HG02610 (cell line): Measurements from ENCODE around the gene TMEM62.

ENCODE experiments used
- ATAC-seq: cut with Tn5 transposase; IDR thresholded peaks from one replicate; pipeline ENCODE4 v1.9.1; 2021; ENCODE audit warnings: mild to moderate bottlenecking, moderate library complexity; ENCODE audit not compliant: unreplicated experiment

The TMEM62 gene

DNA sequence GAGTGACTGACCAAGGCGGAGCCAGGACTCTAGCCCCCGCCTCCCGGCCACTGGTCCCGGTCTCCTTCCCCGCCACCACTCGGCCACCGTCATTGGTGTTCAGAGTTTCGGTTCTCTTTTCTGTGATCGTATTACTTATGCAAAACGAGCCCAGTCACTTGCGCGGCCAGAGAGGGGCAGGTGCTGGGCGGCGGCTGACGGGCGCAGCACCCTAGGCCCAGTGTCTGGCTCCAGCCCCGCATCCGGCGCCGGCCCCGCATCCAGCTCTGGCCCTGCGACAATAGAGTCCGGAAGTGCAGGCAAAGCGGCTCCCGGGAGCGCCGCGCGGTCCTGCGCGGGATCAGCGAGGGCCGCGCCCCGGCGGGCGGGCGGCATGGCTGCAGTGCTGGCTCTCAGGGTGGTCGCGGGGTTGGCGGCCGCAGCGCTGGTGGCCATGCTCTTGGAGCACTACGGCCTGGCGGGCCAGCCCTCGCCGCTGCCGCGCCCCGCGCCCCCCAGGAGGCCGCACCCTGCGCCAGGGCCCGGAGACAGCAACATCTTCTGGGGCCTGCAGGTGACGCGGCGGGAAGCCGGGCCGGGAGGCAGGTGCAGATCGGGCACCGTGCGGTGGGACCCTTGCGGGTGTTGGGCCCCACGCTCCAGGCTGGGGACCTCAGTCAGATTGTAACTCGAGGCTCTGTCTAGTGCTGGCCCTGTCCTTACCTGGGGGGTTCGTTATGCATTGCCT, at the start of gene TMEM62:
Gene TMEM62 (plus strand): TSS at position 157 of the 727 bp plus-strand sequence. CDS start 217 bp downstream, at position 374.
- peak; percentile 94 for ATAC-seq

- ATAC-seq, result no peak
These were observed 47.5 kb upstream of the TMEM62 start for GRCh38 chr15:43085921-43086320.

DNA sequence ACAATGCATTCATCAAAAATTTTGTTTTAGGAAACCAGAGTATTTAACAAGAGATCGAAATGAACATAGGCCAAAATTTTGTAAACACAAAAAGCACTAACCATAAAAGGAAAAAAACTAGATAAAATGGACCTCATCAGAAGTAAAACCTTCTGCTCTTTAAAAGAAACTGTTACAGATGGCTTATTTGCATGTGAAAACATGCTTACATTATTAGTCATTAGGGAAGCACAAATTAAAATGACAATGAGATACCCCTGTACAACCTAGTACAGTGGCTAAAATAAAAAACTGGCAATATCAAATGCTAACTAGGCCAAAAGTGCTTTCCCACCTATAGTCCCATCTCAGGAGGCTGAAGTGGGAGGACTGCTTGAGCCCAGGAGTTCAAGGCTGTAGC, 46.8 kb upstream of the TMEM62 start:
- ATAC-seq, result no peak

- no peak for ATAC-seq
These were observed 41.5 kb upstream of the TMEM62 start for GRCh38 chr15:43091859-43092258.

- no peak for ATAC-seq
These were observed 40.4 kb upstream of the TMEM62 start for GRCh38 chr15:43093026-43093425.

DNA sequence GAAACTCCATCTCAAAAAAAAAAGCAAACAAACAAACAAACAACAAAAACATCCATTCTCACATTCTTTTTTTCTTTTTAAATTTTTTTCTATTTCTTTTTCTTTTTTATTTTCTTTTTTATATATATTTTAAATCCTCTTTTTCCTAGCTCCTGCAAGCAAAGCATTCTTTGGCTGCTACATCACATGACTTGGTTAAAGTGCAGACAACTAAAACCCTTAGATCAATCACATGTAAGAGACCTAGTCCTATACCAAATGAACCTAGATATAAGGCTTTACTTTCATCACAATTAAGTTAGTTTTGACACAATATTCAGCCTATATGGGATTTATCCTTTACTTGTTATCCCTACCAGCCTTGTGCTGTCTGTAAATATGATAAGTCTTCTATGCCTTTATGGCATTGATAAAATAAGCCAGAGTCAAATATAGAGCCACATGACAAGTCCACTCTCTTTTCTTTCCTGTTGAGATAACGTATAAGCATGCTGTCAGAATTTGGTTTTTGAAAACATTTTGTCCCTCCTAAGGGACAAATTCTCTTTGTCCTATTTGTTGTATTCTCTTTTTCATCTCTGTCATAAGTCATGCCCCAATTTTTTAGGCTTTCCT, 38.9 kb upstream of the TMEM62 start:
- ATAC-seq, result no peak

GRCh38 chr15:43095243-43095642, 38.1 kb upstream of the TMEM62 start:
- ATAC-seq, result no peak

GRCh38 chr15:43095708-43096347, 37.6 kb upstream of the TMEM62 start:
- ATAC-seq, result no peak

DNA sequence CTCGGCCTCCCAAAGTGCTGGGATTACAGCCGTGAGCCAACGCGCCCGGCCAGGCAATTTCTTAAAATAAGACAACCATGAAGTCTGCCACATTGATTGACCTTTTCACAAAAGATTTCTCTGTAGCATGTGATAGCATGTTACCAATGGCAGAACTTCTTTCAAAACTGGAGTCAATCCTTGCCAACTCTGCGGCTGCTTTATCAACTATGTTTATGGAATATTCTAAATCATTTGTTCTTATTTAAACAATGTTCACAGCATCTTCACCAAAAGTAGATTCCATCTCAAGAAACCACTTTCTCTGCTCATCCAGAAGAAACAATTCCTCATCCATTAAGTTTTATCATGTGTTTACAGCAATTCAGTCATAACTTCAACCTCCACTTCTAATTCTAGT, 37.0 kb upstream of the TMEM62 start:
- no peak for ATAC-seq

DNA sequence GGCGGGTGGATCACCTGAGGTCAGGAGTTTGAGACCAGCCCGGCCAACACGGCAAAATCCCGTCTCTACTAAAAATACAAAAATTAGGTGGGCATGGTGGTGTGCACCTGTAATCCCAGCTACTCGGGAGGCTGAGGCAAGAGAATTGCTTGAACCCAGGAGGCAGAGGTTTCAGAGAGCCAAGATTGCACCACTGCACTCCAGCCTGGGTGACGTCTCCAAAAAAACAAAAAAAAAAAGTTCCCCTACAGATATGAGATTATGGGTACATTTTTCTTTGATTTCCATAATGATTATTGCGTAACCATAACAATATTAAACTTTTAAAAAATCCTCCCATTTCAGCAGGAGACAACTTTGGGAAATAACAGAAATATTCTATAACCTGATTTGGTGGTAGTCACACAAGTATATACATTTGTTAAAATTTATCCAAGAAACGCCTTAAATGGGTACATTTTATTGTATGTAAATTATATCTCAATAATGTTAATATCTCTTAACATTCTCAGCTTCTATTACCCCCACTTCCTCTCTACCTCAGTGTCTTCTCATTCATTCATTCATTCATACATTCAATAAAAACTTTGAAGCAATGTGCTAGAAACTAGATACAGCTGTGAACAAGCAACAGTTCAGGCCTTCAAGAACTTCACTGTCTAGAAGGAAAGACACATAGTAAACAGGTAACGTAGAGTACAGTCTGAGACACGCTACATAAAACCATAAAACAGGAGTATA, 34.1 kb upstream of the TMEM62 start:
- no peak for ATAC-seq

DNA sequence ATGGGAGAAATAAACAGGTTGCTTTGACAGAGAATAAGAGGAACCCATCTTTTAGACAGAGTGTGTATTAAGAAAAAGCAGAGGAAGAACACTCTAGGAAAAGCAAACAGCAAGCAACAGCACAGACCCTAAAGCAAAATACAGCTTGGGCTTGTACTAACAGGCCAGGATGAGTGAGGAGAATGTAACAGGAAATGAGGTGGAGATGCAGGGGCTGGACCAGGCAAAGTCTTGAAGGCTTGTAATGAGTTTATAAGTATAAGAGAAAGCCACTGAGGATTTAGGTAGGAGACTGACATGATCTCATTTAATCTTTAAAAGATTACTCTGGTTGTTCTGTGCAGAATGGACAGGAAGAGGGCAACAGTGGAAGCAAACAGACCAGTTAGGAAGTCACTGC, 32.4 kb upstream of the TMEM62 start:
- no peak for ATAC-seq

- ATAC-seq, result no peak
These were observed 31.2 kb upstream of the TMEM62 start for GRCh38 chr15:43102187-43102586.

GRCh38 chr15:43103907-43104306, 29.5 kb upstream of the TMEM62 start:
- ATAC-seq, result no peak

DNA sequence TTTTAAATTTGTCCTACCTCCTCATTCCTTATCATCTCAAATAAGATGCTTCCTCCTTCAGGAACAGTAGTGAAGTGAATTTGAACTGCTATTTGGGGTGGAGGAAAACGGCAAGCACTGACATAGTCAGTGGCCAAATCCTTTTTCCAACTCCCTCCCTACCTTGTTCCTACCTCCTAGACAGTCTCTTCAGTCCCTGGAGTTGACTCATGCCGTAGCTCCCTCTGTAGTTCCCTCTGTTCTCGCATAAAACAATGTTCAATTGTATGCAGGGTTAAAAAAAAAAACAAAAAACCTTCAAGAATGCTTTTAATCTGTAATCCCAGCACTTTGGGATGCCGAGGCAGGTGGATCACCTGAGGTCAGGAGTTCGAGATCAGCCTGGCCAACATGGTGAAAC, 29.0 kb upstream of the TMEM62 start:
- no peak for ATAC-seq

DNA sequence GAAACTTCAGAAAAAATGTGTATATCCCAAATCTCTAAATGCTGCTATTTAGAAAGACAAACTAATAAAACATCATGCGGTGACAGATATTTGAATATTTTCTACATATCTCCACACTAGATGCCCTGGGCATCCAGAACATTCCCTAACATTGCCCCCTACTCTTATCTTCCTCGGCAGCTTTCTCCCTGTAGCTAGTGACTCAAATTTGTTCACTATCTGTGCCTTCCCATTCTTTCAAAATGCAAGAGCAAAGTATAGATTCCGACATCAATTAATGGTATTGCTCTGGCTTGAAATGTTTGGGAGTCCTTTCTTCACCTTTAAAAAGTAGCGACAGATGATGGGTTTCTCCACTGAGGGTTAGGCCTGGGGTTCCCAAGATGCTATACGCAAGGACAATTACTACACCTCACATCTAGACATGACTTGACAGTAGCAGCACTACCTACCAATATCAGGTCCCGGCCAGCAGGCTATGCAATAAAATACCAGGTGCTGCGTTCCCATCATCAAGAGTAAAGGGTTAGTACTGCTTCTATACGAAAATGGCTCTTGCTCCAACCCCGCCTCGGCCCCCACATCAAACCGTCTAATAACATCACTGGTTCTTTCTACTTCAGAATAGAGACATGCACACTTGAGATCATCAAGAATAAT, 28.2 kb upstream of the TMEM62 start:
- ATAC-seq, result no peak

- ATAC-seq, result peak; percentile 80
These were observed 27.5 kb upstream of the TMEM62 start, which contains the start of gene UBR1 for GRCh38 chr15:43105778-43106485. UBR1 (minus strand) TSS chr15:43106038; CDS start chr15:43106022, 16 bp downstream.

DNA sequence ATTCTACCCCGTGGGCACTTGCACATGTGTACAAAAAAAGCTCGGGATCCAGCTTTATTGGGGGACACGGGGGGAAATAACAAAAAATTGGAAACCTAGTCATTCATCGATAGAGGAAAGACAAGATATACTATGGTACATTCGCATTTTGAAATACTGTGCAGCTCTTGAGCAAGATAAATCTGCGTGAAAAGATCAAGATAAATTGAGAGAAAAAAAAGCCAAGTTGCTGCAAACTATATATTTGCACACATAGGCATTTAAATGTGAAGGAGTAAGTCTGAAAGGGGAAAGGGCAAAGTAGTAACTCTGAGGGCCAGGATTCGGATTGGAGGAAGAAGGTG, 26.9 kb upstream of the TMEM62 start:
- ATAC-seq, result no peak

DNA sequence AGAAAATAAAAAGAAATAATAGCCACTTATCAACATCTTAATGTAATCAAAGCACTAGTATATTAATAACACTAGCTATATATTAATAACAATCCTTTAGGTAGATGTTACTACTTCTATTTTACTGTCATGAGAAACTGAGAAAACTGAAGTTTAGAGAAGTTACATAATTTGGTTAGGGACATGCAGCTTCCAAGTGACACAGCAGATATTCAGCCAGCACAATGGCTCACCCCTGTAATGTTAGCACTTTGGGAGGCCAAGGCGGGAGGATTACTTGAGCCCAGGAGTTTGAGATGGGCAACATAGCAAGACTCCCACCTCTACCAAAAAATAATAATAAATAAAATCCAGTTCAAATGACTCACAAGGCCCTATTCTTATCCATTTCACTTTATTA, 25.6 kb upstream of the TMEM62 start:
- ATAC-seq, result no peak

GRCh38 chr15:43111354-43111753, 22.0 kb upstream of the TMEM62 start:
- ATAC-seq, result no peak

DNA sequence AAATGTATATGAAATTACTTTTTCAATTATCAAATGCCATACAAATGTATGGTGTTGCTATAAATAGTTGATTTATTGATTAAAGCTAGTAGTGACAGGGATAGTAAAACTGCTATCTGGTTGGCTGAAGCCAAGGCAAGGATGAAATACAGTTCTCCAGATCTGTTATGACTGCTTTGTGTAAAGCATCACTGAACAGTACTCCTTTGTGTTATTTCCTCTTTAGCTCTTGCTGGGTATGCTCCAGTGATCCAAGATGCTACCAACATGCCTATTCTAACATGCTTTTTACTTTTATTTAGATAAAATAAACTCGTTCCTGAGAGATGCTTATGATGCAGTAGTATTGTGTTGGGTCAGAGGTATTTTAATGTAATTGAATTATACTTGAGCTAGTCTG, 15.1 kb upstream of the TMEM62 start:
- no peak for ATAC-seq
